ENCODE results near the gene NPIPB5.
"Not testable (repeated sequence)": the region's sequence is repeated elsewhere in the genome, so short reads cannot be mapped to it uniquely, and the experiment has no call there.

GRCh38 chr16:22546630-22547029 lies 35.9 kb downstream of the NPIPB5 start:
- not testable (repeated sequence) for TF ChIP-seq CTCF, POLR2A (IDR thresholded peaks at IDR 0.05)
